Amniotic epithelial cell (primary cell): ENCODE data around the gene SETD1B.
"Not testable (repeated sequence)": the region's sequence is repeated elsewhere in the genome, so short reads cannot be mapped to it uniquely, and the experiment has no call there.

Experiments used
- DNase-seq: peaks from one replicate; pipeline ENCODE4 v3.0.0-alpha.2; 2010; ENCODE audit warnings: low read depth

The SETD1B gene

DNA sequence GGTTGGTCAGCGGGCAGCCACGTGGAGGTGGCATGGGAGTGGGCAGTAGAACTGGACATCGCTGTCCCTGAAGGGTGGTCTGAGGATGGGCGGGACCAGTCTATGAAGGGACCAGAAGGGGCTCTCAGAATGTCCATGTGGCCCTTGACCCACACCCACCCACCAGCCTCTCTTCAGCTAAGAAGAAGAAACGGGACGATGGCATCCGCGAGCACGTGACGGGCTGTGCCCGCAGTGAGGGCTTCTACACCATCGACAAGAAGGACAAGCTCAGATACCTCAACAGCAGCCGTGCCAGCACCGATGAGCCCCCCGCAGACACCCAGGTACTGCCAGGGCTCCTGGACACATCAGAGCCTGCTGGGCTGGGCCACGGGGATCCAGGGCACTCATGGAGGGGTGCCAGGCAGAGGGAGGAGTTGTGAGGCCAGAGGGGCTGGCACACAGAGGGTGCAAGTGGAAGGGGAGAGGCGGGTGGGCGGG lies 21.3 kb downstream of the SETD1B start:
- DNase-seq, result no peak

- no peak for DNase-seq
These were observed 22.7 kb downstream of the SETD1B start for GRCh38 chr12:121826318-121827150.

- DNase-seq, result no peak
These were observed 23.7 kb downstream of the SETD1B start for GRCh38 chr12:121827351-121828099.

- DNase-seq, result no peak
These were observed 24.5 kb downstream of the SETD1B start for GRCh38 chr12:121828306-121828705.

DNA sequence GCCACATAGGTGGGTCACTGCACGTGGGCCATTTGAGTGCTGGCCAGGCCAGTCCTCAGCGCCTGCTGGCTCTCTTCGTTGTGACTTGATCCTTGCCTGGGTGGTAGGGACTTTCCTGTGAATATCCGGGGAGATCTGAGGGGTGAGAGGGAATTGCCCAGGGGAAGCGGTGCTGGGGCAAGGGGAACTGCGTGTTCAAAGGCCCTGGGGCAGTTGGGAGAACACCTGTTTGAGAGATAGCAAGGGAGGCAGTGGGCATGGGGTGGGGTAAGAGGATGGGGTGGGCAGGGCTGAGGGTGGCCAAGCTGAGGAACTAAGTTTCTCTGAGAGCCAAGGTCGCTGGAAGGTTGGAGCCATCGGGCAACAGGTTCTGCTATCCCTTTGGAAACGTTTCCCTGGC lies 25.0 kb downstream of the SETD1B start:
- no peak for DNase-seq

DNA sequence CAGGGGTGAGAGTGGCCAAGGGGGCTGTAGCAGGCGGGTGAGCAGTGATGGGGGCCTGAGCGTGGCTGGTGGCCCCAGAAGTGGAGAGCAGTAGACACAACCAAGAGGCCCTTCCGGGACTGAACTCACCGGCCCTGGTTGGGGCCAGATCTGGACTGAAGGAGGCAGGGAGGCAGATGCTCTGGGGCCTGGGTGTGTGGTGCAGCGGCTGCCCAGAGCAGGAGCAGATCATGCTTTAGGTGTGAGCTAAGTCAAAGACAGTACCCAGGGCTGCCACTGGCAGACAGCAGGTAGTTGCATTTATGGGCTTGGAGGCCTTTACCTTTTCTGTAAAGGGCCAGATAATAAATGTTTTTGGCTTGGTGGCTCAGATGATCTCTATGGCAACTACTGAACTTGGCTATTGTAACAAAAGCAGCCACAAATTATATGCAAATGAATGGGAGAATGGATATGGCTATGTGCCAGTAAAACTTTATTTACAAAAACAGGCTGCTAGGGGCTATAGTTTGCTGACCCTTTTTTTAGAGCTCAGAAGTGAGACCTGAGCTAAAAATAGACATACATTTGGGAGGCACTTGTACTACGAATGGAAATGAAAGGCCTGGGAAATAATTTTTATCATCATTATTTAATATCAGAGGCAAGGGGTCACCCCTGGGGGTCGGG lies 25.6 kb downstream of the SETD1B start:
- no peak for DNase-seq

GRCh38 chr12:121830134-121830533 lies 26.3 kb downstream of the SETD1B start:
- DNase-seq, result no peak

GRCh38 chr12:121830588-121831265 lies 26.9 kb downstream of the SETD1B start:
- no peak for DNase-seq

DNA sequence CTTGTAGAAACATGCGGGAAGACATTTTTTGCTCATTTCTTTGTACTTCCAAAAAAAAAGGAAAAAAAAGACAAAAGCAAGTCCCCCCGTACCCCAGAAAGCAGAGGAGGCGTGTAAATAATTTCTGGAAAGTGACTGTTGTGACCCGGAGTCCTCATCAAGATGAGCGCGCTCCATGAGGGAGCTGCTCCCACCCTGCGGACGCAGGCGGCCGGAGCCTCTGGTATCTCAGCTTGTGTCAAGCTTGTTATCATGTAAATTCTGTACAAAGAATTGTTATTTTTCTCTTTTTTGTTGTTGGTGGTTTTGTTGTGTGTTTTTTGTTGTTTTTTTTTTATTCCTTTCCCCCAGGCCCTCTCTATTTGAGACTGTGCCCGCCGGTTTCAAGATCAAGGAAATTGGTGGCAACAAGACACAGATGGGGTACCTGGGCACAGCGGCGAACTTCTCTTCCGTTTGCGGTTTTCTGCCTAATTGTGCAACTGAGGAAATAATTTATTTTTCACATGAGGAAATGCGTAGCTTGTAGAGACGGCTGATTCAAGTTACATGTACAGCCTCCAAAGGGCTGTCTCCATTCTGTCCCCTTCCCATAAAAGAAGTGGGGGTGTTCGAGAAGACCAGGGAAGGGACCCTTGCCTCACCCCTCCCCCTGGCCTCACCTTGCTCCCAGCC lies 27.9 kb downstream of the SETD1B start:
- DNase-seq, result no peak

DNA sequence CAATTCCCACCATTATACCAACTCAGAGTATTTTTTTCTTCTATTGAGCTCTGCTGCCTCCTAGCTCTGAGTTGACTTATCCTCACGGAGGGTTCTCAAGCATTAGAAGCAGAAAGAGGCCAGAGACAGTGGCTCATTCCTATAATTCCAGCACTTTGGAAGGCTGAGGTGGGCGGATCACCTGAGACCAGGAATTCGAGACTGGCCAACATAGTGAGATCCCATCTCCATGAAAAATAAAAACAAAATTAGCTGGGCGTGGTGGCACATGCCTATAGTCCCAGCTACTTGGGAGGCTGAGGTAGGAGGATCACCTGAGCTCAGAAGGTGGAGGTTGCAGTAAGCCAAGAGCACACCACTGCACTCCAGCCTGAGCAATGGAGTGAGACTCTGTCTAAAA lies 33.9 kb downstream of the SETD1B start:
- no peak for DNase-seq

GRCh38 chr12:121838126-121838525 lies 34.3 kb downstream of the SETD1B start:
- DNase-seq, result no peak

GRCh38 chr12:121839106-121839992 lies 35.5 kb downstream of the SETD1B start:
- peak; percentile 95 for DNase-seq

- no peak for DNase-seq
These were observed 36.4 kb downstream of the SETD1B start for GRCh38 chr12:121839993-121840761.

GRCh38 chr12:121843236-121843982 lies 39.6 kb downstream of the SETD1B start:
- DNase-seq, result no peak

DNA sequence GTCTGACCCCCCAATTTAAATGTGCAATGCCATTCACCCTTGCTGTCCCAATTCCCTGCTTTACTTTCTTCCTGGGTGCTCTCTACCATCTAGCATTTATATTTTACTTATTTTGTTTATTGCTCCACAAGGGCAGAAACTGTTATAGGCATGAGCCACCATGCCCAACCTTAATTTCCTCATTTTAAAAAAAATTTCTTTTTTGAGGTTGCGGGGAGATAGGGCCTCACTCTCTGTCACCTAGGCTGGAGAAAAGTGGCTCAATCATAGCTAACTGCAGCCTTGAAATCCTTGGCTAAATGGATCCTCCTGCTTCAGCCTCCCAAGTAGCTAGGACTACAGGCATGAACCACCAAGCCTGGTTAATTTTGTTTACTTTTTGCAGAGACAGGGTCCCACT lies 41.9 kb downstream of the SETD1B start:
- no peak for DNase-seq

DNA sequence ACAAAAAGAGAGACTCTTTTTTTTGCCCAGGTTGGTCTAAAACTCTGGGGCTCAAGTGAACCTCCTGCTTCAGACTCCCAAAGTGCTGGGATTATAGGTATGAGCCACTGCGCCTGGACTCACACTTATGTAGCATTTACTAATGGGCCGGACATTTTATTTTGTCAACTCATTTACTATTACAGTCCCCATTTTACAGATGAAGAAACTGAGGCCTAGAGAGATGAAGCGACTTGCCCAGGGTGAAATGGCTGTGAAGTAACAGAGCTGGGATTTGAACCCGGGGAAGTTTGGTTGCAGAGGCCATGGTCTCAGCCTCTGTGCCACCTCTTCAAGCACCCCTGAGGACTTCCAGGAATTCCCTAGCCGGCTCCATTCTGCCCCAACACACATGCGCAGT lies 45.4 kb downstream of the SETD1B start:
- no peak for DNase-seq

- DNase-seq, result no peak
These were observed 45.9 kb downstream of the SETD1B start for GRCh38 chr12:121849665-121850064.

- DNase-seq, result not testable (repeated sequence)
These were observed 48.6 kb downstream of the SETD1B start for GRCh38 chr12:121852392-121852791.
